Activated CD4-positive, alpha-beta T cell treated with anti-CD3 and anti-CD28 coated beads, Interleukin-2, amount 10 ng/mL, durations not matched to agents 7 days and 5 days (primary cell): ENCODE results near the gene MROH2A. TPM values are rescaled to one million over a fixed set of nuclear protein-coding genes. Genes with fewer than 3 reads are reported as not detected.
A peak's percentile ranks its signal among the peaks of the same experiment; 100 is the strongest.

Experiments used
- CTCF ChIA-PET: fragments of 350-600 bp; sonication (Branson Sonifier 250); formaldehyde crosslinking; loops from one replicate; lab custom pipeline; 2021; ENCODE audit warnings: antibody characterized with exemption; lab: Charles Lee
- POLR2A ChIA-PET: fragments of 350-600 bp; sonication (Branson Sonifier 250); formaldehyde crosslinking; loops from one replicate; lab custom pipeline; 2021; ENCODE audit warnings: antibody characterized with exemption; lab: Charles Lee
- DNase-seq: peaks from one replicate; pipeline ENCODE4 v3.0.0-alpha.2; 2020
- H3K27ac Mint-ChIP-seq: one replicate; pipeline ENCODE4 v1.8.0; 2021; ENCODE audit warnings: mild to moderate bottlenecking, moderate library complexity, mixed read lengths
- H3K27me3 Mint-ChIP-seq: one replicate; pipeline ENCODE4 v1.8.0; 2021; ENCODE audit warnings: mixed read lengths
- H3K36me3 Mint-ChIP-seq: one replicate; pipeline ENCODE4 v1.8.0; 2021; ENCODE audit warnings: low read depth, mixed read lengths
- H3K4me1 Mint-ChIP-seq: one replicate; pipeline ENCODE4 v1.8.0; 2021; ENCODE audit warnings: mixed read lengths
- H3K4me3 Mint-ChIP-seq: one replicate; pipeline ENCODE4 v1.8.0; 2021; ENCODE audit warnings: mild to moderate bottlenecking, moderate library complexity, mixed read lengths
- H3K9me3 Mint-ChIP-seq: one replicate; pipeline ENCODE4 v1.8.0; 2021; ENCODE audit warnings: mixed read lengths
- total RNA-seq, 2 experiments: library from RNA; stranded (reverse); gene quantifications; one replicate each; pipeline ENCODE4 v1.2.3, GENCODE V29; 2021

Gene MROH2A
- total RNA-seq, 2 experiments from 2014 or later: not detected

- peaks cover 3% of the 10 kb centered on the region for H3K4me1 Mint-ChIP-seq
- H3K36me3 Mint-ChIP-seq: peaks cover 27% of the 10 kb centered on the region
- no peaks in the 10 kb centered on the region for H3K27me3 Mint-ChIP-seq
- H3K9me3 Mint-ChIP-seq: no peaks in the 10 kb centered on the region
- ChIA-PET CTCF (interaction anchor here (0.9 to 1.0 kb wide), 2 partner anchors 10 to 26 kb away, joined by 3 read pairs; no protein-coding TSS in a partner anchor), POLR2A (no interaction called here)
- no peak overlapping the region for H3K4me3 Mint-ChIP-seq
- DNase-seq: no peak
- no peak overlapping the region for H3K27ac Mint-ChIP-seq
These were observed 53.7 kb downstream of the MROH2A start for GRCh38 chr2:233831861-233832260.

GRCh38 chr2:233832414-233832813, 54.3 kb downstream of the MROH2A start:
- H3K27ac Mint-ChIP-seq: no peak overlapping the region
- POLR2A ChIA-PET: no interaction called here
- no peaks in the 10 kb centered on the region for H3K9me3 Mint-ChIP-seq
- no peaks in the 10 kb centered on the region for H3K27me3 Mint-ChIP-seq
- peaks cover 31% of the 10 kb centered on the region for H3K36me3 Mint-ChIP-seq
- CTCF ChIA-PET: interaction anchor here (0.9 to 1.3 kb wide), 2 partner anchors 25 to 664 kb away, joined by 3 read pairs; partner anchors contain the start of gene ARL4C
- H3K4me1 Mint-ChIP-seq: peaks cover 5% of the 10 kb centered on the region
- DNase-seq: no peak
- H3K4me3 Mint-ChIP-seq: no peak overlapping the region

- Mint-ChIP-seq H3K9me3 (no peaks in the 10 kb centered on the region), H3K27ac (no peak overlapping the region), H3K4me1 (peaks cover 8% of the 10 kb centered on the region), H3K36me3 (peaks cover 35% of the 10 kb centered on the region), H3K27me3 (no peaks in the 10 kb centered on the region), H3K4me3 (no peak overlapping the region)
- CTCF ChIA-PET: interaction anchor here (1.3 kb wide), 1 partner anchor 664 kb away, joined by 3 read pairs; the partner anchor contains the start of gene ARL4C
- DNase-seq: no peak
- POLR2A ChIA-PET: no interaction called here
These were observed 54.8 kb downstream of the MROH2A start for GRCh38 chr2:233832869-233833311.

GRCh38 chr2:233833345-233833744, 55.2 kb downstream of the MROH2A start:
- Mint-ChIP-seq H3K36me3 (peaks cover 39% of the 10 kb centered on the region), H3K4me1 (peaks cover 13% of the 10 kb centered on the region), H3K4me3 (no peak overlapping the region), H3K9me3 (no peaks in the 10 kb centered on the region), H3K27me3 (no peaks in the 10 kb centered on the region), H3K27ac (no peak overlapping the region)
- POLR2A ChIA-PET: no interaction called here
- CTCF ChIA-PET: interaction anchor here (1.3 kb wide), 1 partner anchor 663 kb away, joined by 3 read pairs; the partner anchor contains the start of gene ARL4C
- no peak for DNase-seq

- no peaks in the 10 kb centered on the region for H3K27me3 Mint-ChIP-seq
- H3K4me3 Mint-ChIP-seq: no peak overlapping the region
- ChIA-PET POLR2A (no interaction called here), CTCF (no interaction called here)
- no peak for DNase-seq
- no peaks in the 10 kb centered on the region for H3K9me3 Mint-ChIP-seq
- H3K36me3 Mint-ChIP-seq: peaks cover 58% of the 10 kb centered on the region
- H3K27ac Mint-ChIP-seq: no peak overlapping the region
- peaks cover 34% of the 10 kb centered on the region for H3K4me1 Mint-ChIP-seq
These were observed 57.4 kb downstream of the MROH2A start for GRCh38 chr2:233835230-233836186.

- no peak for DNase-seq
- Mint-ChIP-seq H3K4me1 (peaks cover 43% of the 10 kb centered on the region), H3K27me3 (no peaks in the 10 kb centered on the region), H3K27ac (no peak overlapping the region), H3K36me3 (peaks cover 66% of the 10 kb centered on the region), H3K4me3 (no peak overlapping the region), H3K9me3 (no peaks in the 10 kb centered on the region)
- ChIA-PET POLR2A (no interaction called here), CTCF (no interaction called here)
These were observed 58.2 kb downstream of the MROH2A start for GRCh38 chr2:233836359-233836758.

- H3K36me3 Mint-ChIP-seq: peaks cover 80% of the 10 kb centered on the region
- H3K27me3 Mint-ChIP-seq: no peaks in the 10 kb centered on the region
- peaks cover 53% of the 10 kb centered on the region for H3K4me1 Mint-ChIP-seq
- H3K4me3 Mint-ChIP-seq: no peak overlapping the region
- no peak for DNase-seq
- POLR2A ChIA-PET: no interaction called here
- no peaks in the 10 kb centered on the region for H3K9me3 Mint-ChIP-seq
- CTCF ChIA-PET: interaction anchor here (1.7 kb wide), 1 partner anchor 10 kb away, joined by 4 read pairs; no protein-coding TSS in a partner anchor
- H3K27ac Mint-ChIP-seq: no peak overlapping the region
These were observed 59.6 kb downstream of the MROH2A start for GRCh38 chr2:233837694-233838229.

- no peaks in the 10 kb centered on the region for H3K9me3 Mint-ChIP-seq
- ChIA-PET CTCF (interaction anchor here (1.7 kb wide), 1 partner anchor 9 kb away, joined by 4 read pairs; no protein-coding TSS in a partner anchor), POLR2A (no interaction called here)
- H3K4me1 Mint-ChIP-seq: peaks cover 55% of the 10 kb centered on the region
- H3K27me3 Mint-ChIP-seq: no peaks in the 10 kb centered on the region
- H3K4me3 Mint-ChIP-seq: no peak overlapping the region
- DNase-seq: no peak
- H3K36me3 Mint-ChIP-seq: peaks cover 84% of the 10 kb centered on the region
- peak overlapping the region; percentile 10 for H3K27ac Mint-ChIP-seq
These were observed 60.1 kb downstream of the MROH2A start for GRCh38 chr2:233838251-233838650.

GRCh38 chr2:233838726-233839446, 60.8 kb downstream of the MROH2A start:
- no peaks in the 10 kb centered on the region for H3K27me3 Mint-ChIP-seq
- POLR2A ChIA-PET: no interaction called here
- CTCF ChIA-PET: interaction anchor here (1.7 kb wide), 1 partner anchor 9 kb away, joined by 4 read pairs; no protein-coding TSS in a partner anchor
- peaks cover 88% of the 10 kb centered on the region for H3K36me3 Mint-ChIP-seq
- H3K4me1 Mint-ChIP-seq: peaks cover 55% of the 10 kb centered on the region
- peak overlapping the region; percentile 22 for H3K27ac Mint-ChIP-seq
- no peak overlapping the region for H3K4me3 Mint-ChIP-seq
- no peaks in the 10 kb centered on the region for H3K9me3 Mint-ChIP-seq
- DNase-seq: no peak

GRCh38 chr2:233839447-233839820, 61.3 kb downstream of the MROH2A start:
- peaks cover 91% of the 10 kb centered on the region for H3K36me3 Mint-ChIP-seq
- H3K9me3 Mint-ChIP-seq: no peaks in the 10 kb centered on the region
- ChIA-PET POLR2A (no interaction called here), CTCF (no interaction called here)
- H3K27me3 Mint-ChIP-seq: no peaks in the 10 kb centered on the region
- H3K4me1 Mint-ChIP-seq: peaks cover 55% of the 10 kb centered on the region
- no peak overlapping the region for H3K4me3 Mint-ChIP-seq
- H3K27ac Mint-ChIP-seq: peak overlapping the region; percentile 22
- DNase-seq: no peak

- DNase-seq: no peak
- Mint-ChIP-seq H3K4me3 (no peak overlapping the region), H3K9me3 (no peaks in the 10 kb centered on the region), H3K4me1 (peaks cover 52% of the 10 kb centered on the region), H3K27ac (no peak overlapping the region), H3K27me3 (no peaks in the 10 kb centered on the region), H3K36me3 (peaks cover 91% of the 10 kb centered on the region)
- ChIA-PET POLR2A (no interaction called here), CTCF (no interaction called here)
These were observed 62.4 kb downstream of the MROH2A start for GRCh38 chr2:233840520-233840919.

- Mint-ChIP-seq H3K27ac (no peak overlapping the region), H3K4me1 (peaks cover 54% of the 10 kb centered on the region), H3K27me3 (no peaks in the 10 kb centered on the region), H3K36me3 (peaks cover 89% of the 10 kb centered on the region), H3K4me3 (no peak overlapping the region), H3K9me3 (no peaks in the 10 kb centered on the region)
- POLR2A ChIA-PET: no interaction called here
- CTCF ChIA-PET: no interaction called here
- DNase-seq: no peak
These were observed 63.1 kb downstream of the MROH2A start for GRCh38 chr2:233841183-233841582.
